ENCODE results near the gene CALCA.
A peak's percentile ranks its signal among the peaks of the same experiment; 100 is the strongest.

Gene CALCA

GRCh38 chr11:14967581-14968243, 4.4 kb downstream of the CALCA start:
- peaks cover 1 to 4% of the 10 kb centered on the region in 2 donors for H3K9me3 ChIP-seq (replicated peaks in 1 of 2; ENCODE audit: control insufficient read depth in 2 of 2, insufficient read depth in 1 of 2, low read depth in 1 of 2, low read length in 2 of 2)
- H3K27me3 ChIP-seq (ENCODE audit: control insufficient read depth in 3 of 3, insufficient read depth in 3 of 3, low read depth in 1 of 3, low read length in 3 of 3): peaks cover 13 to 41% (median 22%) of the 10 kb centered on the region in 3 experiments
- H2BK120ac ChIP-seq (ENCODE audit: low read depth, low read length): no peak overlapping the region
- no peaks in the 10 kb centered on the region for H3K4me1 ChIP-seq (ENCODE audit: control insufficient read depth in 2 of 2, insufficient read depth in 1 of 2, low read depth in 1 of 2, low read length in 2 of 2)
- no peak overlapping the region for H4K91ac ChIP-seq (ENCODE audit: low read depth, low read length, poor library complexity)
- no peak overlapping the region for H4K8ac ChIP-seq (ENCODE audit: low read depth, low read length)
- H3K4me3 ChIP-seq (ENCODE audit: low read length in 2 of 2): no peak overlapping the region
- no CpG with 5 or more reads among the region's 5 CpGs for WGBS, 2 donors (ENCODE audit: extremely low coverage in 2 of 2, insufficient read length in 2 of 2, insufficient replicate concordance in 1 of 2)
- H3K18ac ChIP-seq (ENCODE audit: low read length): no peak overlapping the region
- H3K9ac ChIP-seq (ENCODE audit: low read depth, low read length, poor library complexity): no peak overlapping the region
- no peaks in the 10 kb centered on the region for H3K79me1 ChIP-seq (ENCODE audit: low read depth, low read length)
- H2BK5ac ChIP-seq (ENCODE audit: low read length): no peak overlapping the region
- H2AFZ ChIP-seq (ENCODE audit: low read length): no peak overlapping the region
- no peak overlapping the region for H3K23ac ChIP-seq (ENCODE audit: low read depth, low read length, poor library complexity)
- H3K36me3 ChIP-seq (replicated peaks in 1 of 2; ENCODE audit: control insufficient read depth in 2 of 2, insufficient read depth in 2 of 2, low read length in 2 of 2): no peaks in the 10 kb centered on the region
- peak overlapping the region; percentile 8 for H3K14ac ChIP-seq (ENCODE audit: low read length)
- H3K4me2 ChIP-seq (ENCODE audit: insufficient read depth, low read length, poor library complexity, severe bottlenecking): no peak overlapping the region
- no peak overlapping the region for H2BK12ac ChIP-seq (ENCODE audit: low read length)
- H3K4ac ChIP-seq (ENCODE audit: low read length): no peak overlapping the region
- H3K27ac ChIP-seq (replicated peaks; ENCODE audit: low read length): no peak overlapping the region
- H2BK15ac ChIP-seq (ENCODE audit: low read length): no peak overlapping the region
- no peak for DNase-seq (ENCODE audit: low spot score)
- no peak overlapping the region for H2AK5ac ChIP-seq (ENCODE audit: low read depth, low read length)

- Histone ChIP-seq H3K14ac (ENCODE audit: low read length) (no peak overlapping the region), H3K4ac (ENCODE audit: low read length) (no peak overlapping the region), H4K8ac (ENCODE audit: low read depth, low read length) (no peak overlapping the region), H3K4me1 (ENCODE audit: control insufficient read depth in 2 of 2, insufficient read depth in 1 of 2, low read depth in 1 of 2, low read length in 2 of 2) (no peaks in the 10 kb centered on the region), H3K9ac (ENCODE audit: low read depth, low read length, poor library complexity) (no peak overlapping the region), H2BK120ac (ENCODE audit: low read depth, low read length) (no peak overlapping the region), H3K9me3 (replicated peaks in 1 of 2; ENCODE audit: control insufficient read depth in 2 of 2, insufficient read depth in 1 of 2, low read depth in 1 of 2, low read length in 2 of 2) (no peaks in the 10 kb centered on the region), H3K4me3 (ENCODE audit: low read length in 2 of 2) (no peak overlapping the region), H3K4me2 (ENCODE audit: insufficient read depth, low read length, poor library complexity, severe bottlenecking) (no peak overlapping the region), H3K36me3 (replicated peaks in 1 of 2; ENCODE audit: control insufficient read depth in 2 of 2, insufficient read depth in 2 of 2, low read length in 2 of 2) (no peaks in the 10 kb centered on the region), H2BK5ac (ENCODE audit: low read length) (no peak overlapping the region), H4K91ac (ENCODE audit: low read depth, low read length, poor library complexity) (no peak overlapping the region), H3K27me3 (ENCODE audit: control insufficient read depth in 3 of 3, insufficient read depth in 3 of 3, low read depth in 1 of 3, low read length in 3 of 3) (no peaks in the 10 kb centered on the region), H2AFZ (ENCODE audit: low read length) (no peak overlapping the region), H3K23ac (ENCODE audit: low read depth, low read length, poor library complexity) (no peak overlapping the region), H3K79me1 (ENCODE audit: low read depth, low read length) (no peaks in the 10 kb centered on the region), H2BK15ac (ENCODE audit: low read length) (no peak overlapping the region), H3K27ac (replicated peaks; ENCODE audit: low read length) (no peak overlapping the region), H3K18ac (ENCODE audit: low read length) (no peak overlapping the region), H2AK5ac (ENCODE audit: low read depth, low read length) (no peak overlapping the region), H2BK12ac (ENCODE audit: low read length) (no peak overlapping the region)
- DNase-seq (ENCODE audit: low spot score): no peak
- WGBS, 2 donors (ENCODE audit: extremely low coverage in 2 of 2, insufficient read length in 2 of 2, insufficient replicate concordance in 1 of 2): no CpG with 5 or more reads among the region's 2 CpGs
Observed at GRCh38 chr11:14956111-14956510, 16.0 kb downstream of the CALCA start.

GRCh38 chr11:14954581-14954980, 17.6 kb downstream of the CALCA start:
- Histone ChIP-seq H3K9me3 (replicated peaks in 1 of 2; ENCODE audit: control insufficient read depth in 2 of 2, insufficient read depth in 1 of 2, low read depth in 1 of 2, low read length in 2 of 2) (no peaks in the 10 kb centered on the region), H3K23ac (ENCODE audit: low read depth, low read length, poor library complexity) (no peak overlapping the region), H3K27me3 (ENCODE audit: control insufficient read depth in 3 of 3, insufficient read depth in 3 of 3, low read depth in 1 of 3, low read length in 3 of 3) (no peaks in the 10 kb centered on the region), H3K79me1 (ENCODE audit: low read depth, low read length) (no peaks in the 10 kb centered on the region), H2AFZ (ENCODE audit: low read length) (no peak overlapping the region), H3K18ac (ENCODE audit: low read length) (no peak overlapping the region), H3K4me3 (ENCODE audit: low read length in 2 of 2) (no peak overlapping the region), H3K9ac (ENCODE audit: low read depth, low read length, poor library complexity) (no peak overlapping the region), H3K27ac (replicated peaks; ENCODE audit: low read length) (no peak overlapping the region), H2AK5ac (ENCODE audit: low read depth, low read length) (no peak overlapping the region), H3K4me1 (ENCODE audit: control insufficient read depth in 2 of 2, insufficient read depth in 1 of 2, low read depth in 1 of 2, low read length in 2 of 2) (no peaks in the 10 kb centered on the region), H3K4ac (ENCODE audit: low read length) (no peak overlapping the region), H4K8ac (ENCODE audit: low read depth, low read length) (no peak overlapping the region), H2BK15ac (ENCODE audit: low read length) (no peak overlapping the region), H2BK12ac (ENCODE audit: low read length) (no peak overlapping the region), H3K14ac (ENCODE audit: low read length) (no peak overlapping the region), H3K4me2 (ENCODE audit: insufficient read depth, low read length, poor library complexity, severe bottlenecking) (no peak overlapping the region), H3K36me3 (replicated peaks in 1 of 2; ENCODE audit: control insufficient read depth in 2 of 2, insufficient read depth in 2 of 2, low read length in 2 of 2) (no peaks in the 10 kb centered on the region), H2BK5ac (ENCODE audit: low read length) (no peak overlapping the region), H2BK120ac (ENCODE audit: low read depth, low read length) (no peak overlapping the region), H4K91ac (ENCODE audit: low read depth, low read length, poor library complexity) (no peak overlapping the region)
- DNase-seq (ENCODE audit: low spot score): no peak

GRCh38 chr11:14953904-14954303, 18.2 kb downstream of the CALCA start:
- H2AFZ ChIP-seq (ENCODE audit: low read length): no peak overlapping the region
- H3K4ac ChIP-seq (ENCODE audit: low read length): no peak overlapping the region
- DNase-seq (ENCODE audit: low spot score): no peak

More at GRCh38 chr11:14953904-14954303, 18.2 kb downstream of the CALCA start:
- no peak overlapping the region for H2AK5ac ChIP-seq (ENCODE audit: low read depth, low read length)
- H3K4me2 ChIP-seq (ENCODE audit: insufficient read depth, low read length, poor library complexity, severe bottlenecking): no peak overlapping the region
- H3K27ac ChIP-seq (replicated peaks; ENCODE audit: low read length): no peak overlapping the region
- no peaks in the 10 kb centered on the region for H3K9me3 ChIP-seq (replicated peaks in 1 of 2; ENCODE audit: control insufficient read depth in 2 of 2, insufficient read depth in 1 of 2, low read depth in 1 of 2, low read length in 2 of 2)
- H3K4me1 ChIP-seq (ENCODE audit: control insufficient read depth in 2 of 2, insufficient read depth in 1 of 2, low read depth in 1 of 2, low read length in 2 of 2): no peaks in the 10 kb centered on the region
- no peak overlapping the region for H3K9ac ChIP-seq (ENCODE audit: low read depth, low read length, poor library complexity)
- H2BK120ac ChIP-seq (ENCODE audit: low read depth, low read length): no peak overlapping the region
- H3K14ac ChIP-seq (ENCODE audit: low read length): no peak overlapping the region
- no peak overlapping the region for H2BK5ac ChIP-seq (ENCODE audit: low read length)
- H3K23ac ChIP-seq (ENCODE audit: low read depth, low read length, poor library complexity): no peak overlapping the region
- no peak overlapping the region for H4K91ac ChIP-seq (ENCODE audit: low read depth, low read length, poor library complexity)
- H4K8ac ChIP-seq (ENCODE audit: low read depth, low read length): no peak overlapping the region
- no peak overlapping the region for H2BK15ac ChIP-seq (ENCODE audit: low read length)
- H3K18ac ChIP-seq (ENCODE audit: low read length): no peak overlapping the region
- no peak overlapping the region for H3K4me3 ChIP-seq (ENCODE audit: low read length in 2 of 2)
- H3K79me1 ChIP-seq (ENCODE audit: low read depth, low read length): no peaks in the 10 kb centered on the region
- H3K27me3 ChIP-seq (ENCODE audit: control insufficient read depth in 3 of 3, insufficient read depth in 3 of 3, low read depth in 1 of 3, low read length in 3 of 3): no peaks in the 10 kb centered on the region
- no peaks in the 10 kb centered on the region for H3K36me3 ChIP-seq (replicated peaks in 1 of 2; ENCODE audit: control insufficient read depth in 2 of 2, insufficient read depth in 2 of 2, low read length in 2 of 2)
- no peak overlapping the region for H2BK12ac ChIP-seq (ENCODE audit: low read length)
